A673 (cell line): Measurements from ENCODE around the gene SEC61A2. TPM values are rescaled to one million over a fixed set of nuclear protein-coding genes. Genes with fewer than 3 reads are reported as not detected.

Source experiments
- BruUV-seq: library from RNA; stranded (reverse); fragments of 400-500 nt; replicated peaks from 2 replicates; lab custom pipeline; 2021; lab: Mats Ljungman, UMichigan
- CTCF ChIA-PET: fragments of 300-600 bp; sonication (Branson Sonifier 250); formaldehyde crosslinking; loops from one replicate; lab custom pipeline; 2022; ENCODE audit warnings: antibody characterized with exemption; lab: Charles Lee
- POLR2A ChIA-PET: fragments of 300-600 bp; sonication (Branson Sonifier 250); formaldehyde crosslinking; loops from one replicate; lab custom pipeline; 2022; ENCODE audit warnings: antibody characterized with exemption; ENCODE audit not compliant: low non-redundant PET; lab: Charles Lee
- DNase-seq: peaks from one replicate; pipeline ENCODE4 v3.0.0-alpha.2; 2015; ENCODE audit warnings: low spot score
- H3K27ac ChIP-seq: fragments of 200-600 bp; sonication (generic); 2 replicates; pipeline ENCODE4 v1.5.1; 2016; ENCODE audit warnings: mixed run types, low read depth, mild to moderate bottlenecking, mixed read lengths, antibody characterized with exemption, low read length; ENCODE audit not compliant: poor library complexity, severe bottlenecking
- H3K27me3 ChIP-seq: fragments of 200-600 bp; sonication (generic); replicated peaks from 2 replicates; pipeline ENCODE4 v1.6.1; 2017; ENCODE audit warnings: mixed run types, low read depth, mild to moderate bottlenecking, mixed read lengths, antibody characterized with exemption, low read length; ENCODE audit not compliant: insufficient read depth, poor library complexity
- H3K36me3 ChIP-seq: fragments of 200-600 bp; sonication (generic); 2 replicates; pipeline ENCODE4 v1.6.1; 2016; ENCODE audit warnings: mixed run types, mild to moderate bottlenecking, mixed read lengths, antibody characterized with exemption, low read length; ENCODE audit not compliant: insufficient read depth, poor library complexity, severe bottlenecking
- H3K4me1 ChIP-seq: fragments of 200-600 bp; sonication (generic); 2 replicates; pipeline ENCODE4 v1.6.1; 2017; ENCODE audit warnings: mixed run types, mild to moderate bottlenecking, mixed read lengths, antibody characterized with exemption, low read length; ENCODE audit not compliant: insufficient read depth, poor library complexity, severe bottlenecking
- H3K4me3 ChIP-seq: fragments of 200-600 bp; sonication (generic); 2 replicates; pipeline ENCODE4 v1.5.1; 2016; ENCODE audit warnings: low read depth, mixed run types, mild to moderate bottlenecking, mixed read lengths, low read length; ENCODE audit not compliant: poor library complexity, severe bottlenecking
- H3K9me3 ChIP-seq: fragments of 200-600 bp; sonication (generic); 2 replicates; pipeline ENCODE4 v1.6.1; 2016; ENCODE audit warnings: mixed run types, low read depth, mild to moderate bottlenecking, mixed read lengths, antibody characterized with exemption, low read length; ENCODE audit not compliant: poor library complexity, severe bottlenecking
- EZH2 ChIP-seq: fragments of 200-600 bp; sonication (generic); IDR thresholded peaks from 2 replicates; pipeline ENCODE4 v1.6.1; 2017; ENCODE audit warnings: borderline replicate concordance, low read depth, mild to moderate bottlenecking, mixed read lengths, antibody characterized with exemption, low read length; ENCODE audit not compliant: poor library complexity, severe bottlenecking
- intact Hi-C: fragments of 100-400 bp; cut with micrococcal nuclease; formaldehyde crosslinking; loops from one replicate; pipeline ENCODE4 v1.10.0; 2022; ENCODE audit not compliant: unreplicated experiment
- total RNA-seq: library from RNA; stranded (reverse); gene quantifications from 2 replicates; pipeline ENCODE4 v1.2.3, GENCODE V29; 2021
- TF ChIP-seq, protein P1 (sequence below): fragments of 300-800, 200-600 bp; sonication (generic); conservative IDR thresholded peaks from 2 replicates; pipeline ENCODE4 v1.5.1; 2017; ENCODE audit warnings: low read depth, mild to moderate bottlenecking, antibody characterized with exemption, low read length, moderate library complexity, mixed read lengths

SEC61A2 gene
- total RNA-seq, 1 experiment from 2014 or later = 17.2 TPM

DNA sequence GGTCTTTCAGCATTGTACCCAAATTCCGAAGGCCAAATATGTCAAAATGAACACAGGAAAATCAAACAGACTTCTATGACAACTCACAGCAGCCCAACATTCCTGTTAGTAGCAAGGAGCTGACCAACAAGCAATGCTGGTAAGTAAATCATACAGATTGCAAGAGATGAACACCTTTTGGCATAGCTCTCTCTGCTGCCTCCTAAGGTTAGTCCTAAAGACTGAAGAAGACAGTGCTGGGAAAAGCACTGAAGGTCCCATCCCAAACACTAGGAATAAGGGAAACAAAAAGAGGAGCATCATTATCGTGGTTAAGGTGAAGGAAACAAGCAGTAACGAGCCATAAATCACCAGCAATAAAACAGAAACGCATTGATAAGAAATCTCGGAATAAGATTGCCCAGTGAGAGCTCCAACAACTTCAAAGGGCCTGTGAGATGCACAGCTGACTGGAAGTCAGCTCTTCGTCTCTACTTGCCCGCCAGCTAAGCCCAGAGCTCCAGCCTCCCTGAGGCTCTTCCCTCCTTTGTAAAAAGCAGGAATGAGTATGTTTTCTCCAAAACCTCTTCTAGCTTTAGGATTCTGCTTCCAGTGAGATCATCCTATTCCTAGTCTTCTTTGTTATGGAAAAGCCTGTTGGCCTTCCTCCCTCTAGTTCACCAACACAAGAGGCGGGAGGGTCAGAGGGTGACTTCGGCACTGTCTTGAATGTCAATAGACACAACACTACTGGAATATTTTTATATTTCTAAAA lies 50.9 kb downstream of the SEC61A2 start:
- ChIA-PET POLR2A (no interaction called here), CTCF (no interaction called here)
- no peak for TF ChIP-seq EZH2
- TF ChIP-seq, protein P1, sequence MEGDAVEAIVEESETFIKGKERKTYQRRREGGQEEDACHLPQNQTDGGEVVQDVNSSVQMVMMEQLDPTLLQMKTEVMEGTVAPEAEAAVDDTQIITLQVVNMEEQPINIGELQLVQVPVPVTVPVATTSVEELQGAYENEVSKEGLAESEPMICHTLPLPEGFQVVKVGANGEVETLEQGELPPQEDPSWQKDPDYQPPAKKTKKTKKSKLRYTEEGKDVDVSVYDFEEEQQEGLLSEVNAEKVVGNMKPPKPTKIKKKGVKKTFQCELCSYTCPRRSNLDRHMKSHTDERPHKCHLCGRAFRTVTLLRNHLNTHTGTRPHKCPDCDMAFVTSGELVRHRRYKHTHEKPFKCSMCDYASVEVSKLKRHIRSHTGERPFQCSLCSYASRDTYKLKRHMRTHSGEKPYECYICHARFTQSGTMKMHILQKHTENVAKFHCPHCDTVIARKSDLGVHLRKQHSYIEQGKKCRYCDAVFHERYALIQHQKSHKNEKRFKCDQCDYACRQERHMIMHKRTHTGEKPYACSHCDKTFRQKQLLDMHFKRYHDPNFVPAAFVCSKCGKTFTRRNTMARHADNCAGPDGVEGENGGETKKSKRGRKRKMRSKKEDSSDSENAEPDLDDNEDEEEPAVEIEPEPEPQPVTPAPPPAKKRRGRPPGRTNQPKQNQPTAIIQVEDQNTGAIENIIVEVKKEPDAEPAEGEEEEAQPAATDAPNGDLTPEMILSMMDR = no peak
- intact Hi-C loops = no loop called here
- Histone ChIP-seq H3K27me3 (no peaks in the 10 kb centered on the region), H3K4me3 (no peak overlapping the region), H3K4me1 (no peaks in the 10 kb centered on the region), H3K36me3 (peaks cover 67% of the 10 kb centered on the region), H3K9me3 (no peaks in the 10 kb centered on the region), H3K27ac (no peak overlapping the region)
- no peak for DNase-seq
- BruUV-seq = no TSS peak

DNA sequence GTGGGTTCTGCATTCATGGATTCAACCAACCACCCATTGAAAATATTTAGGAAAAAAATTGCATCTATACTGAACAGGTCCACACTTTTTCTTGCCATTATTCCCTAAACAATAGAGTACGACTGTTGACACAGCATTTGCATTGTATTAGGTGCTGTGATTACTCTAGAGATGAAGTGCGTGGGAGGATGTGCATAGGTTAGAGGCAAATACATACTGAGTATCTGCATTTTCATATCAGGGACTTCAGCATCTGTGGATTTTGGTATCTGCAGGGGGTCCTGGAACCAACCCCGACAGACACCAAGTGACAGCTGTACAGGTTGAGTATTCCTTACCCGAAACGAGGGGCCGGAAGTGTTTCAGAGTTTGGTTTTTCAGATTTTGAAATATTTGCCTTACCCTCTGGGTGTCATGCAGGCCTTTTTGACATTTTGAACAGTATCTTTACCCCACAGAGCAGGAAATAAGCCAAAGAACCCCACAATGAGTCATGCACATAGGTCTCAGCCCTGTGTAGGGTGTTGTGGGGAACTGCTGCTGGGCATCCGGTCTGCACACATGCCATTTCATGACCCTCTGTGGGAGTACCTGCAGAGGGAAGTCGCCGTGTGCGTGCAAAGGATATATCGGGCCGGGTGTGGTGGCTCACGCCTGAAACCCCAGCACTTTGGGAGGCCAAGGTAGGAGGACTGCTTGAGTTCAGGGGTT lies 51.7 kb downstream of the SEC61A2 start:
- Histone ChIP-seq H3K4me3 (no peak overlapping the region), H3K36me3 (peaks cover 73% of the 10 kb centered on the region)

DNA sequence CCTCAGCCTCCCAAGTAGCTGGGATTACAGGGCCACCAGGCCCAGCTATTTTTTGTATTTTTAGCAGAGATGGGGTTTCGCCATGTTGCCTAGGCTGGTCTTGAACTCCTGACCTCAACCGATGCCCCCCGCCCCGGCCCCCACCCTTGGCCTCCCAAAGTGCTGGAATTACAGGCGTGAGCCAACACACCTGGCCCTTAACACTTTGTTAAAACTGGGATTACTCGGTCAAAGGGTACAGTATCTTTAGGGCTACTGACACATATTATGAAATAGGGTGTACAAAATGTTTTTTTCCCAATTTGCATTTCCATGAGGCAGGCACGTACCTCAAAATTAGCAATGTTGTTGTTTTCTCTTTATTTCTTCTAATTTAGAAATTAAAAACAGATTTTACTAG lies 54.7 kb downstream of the SEC61A2 start:
- H3K4me1 ChIP-seq = no peaks in the 10 kb centered on the region
- intact Hi-C loops = no loop called here
- no peak overlapping the region for H3K4me3 ChIP-seq
- peaks cover 53% of the 10 kb centered on the region for H3K36me3 ChIP-seq
- no peak for TF ChIP-seq EZH2
- TF ChIP-seq, protein P1 = no peak
- no TSS peak for BruUV-seq
- no peaks in the 10 kb centered on the region for H3K9me3 ChIP-seq
- no peak overlapping the region for H3K27ac ChIP-seq
- H3K27me3 ChIP-seq = no peaks in the 10 kb centered on the region
- ChIA-PET POLR2A (no interaction called here), CTCF (no interaction called here)
- no peak for DNase-seq

More for the DNA sequence above, 51.7 kb downstream of the SEC61A2 start:
- Histone ChIP-seq H3K27ac (no peak overlapping the region), H3K27me3 (no peaks in the 10 kb centered on the region), H3K4me1 (no peaks in the 10 kb centered on the region), H3K9me3 (no peaks in the 10 kb centered on the region)
- TF ChIP-seq EZH2 = no peak
- TF ChIP-seq, protein P1 = no peak
- CTCF ChIA-PET = no interaction called here
- POLR2A ChIA-PET = interaction anchor here (0.6 kb wide), 1 partner anchor 9 kb away, joined by 4 read pairs; no protein-coding TSS in a partner anchor
- intact Hi-C loops = no loop called here
- no peak for DNase-seq
- BruUV-seq = no TSS peak
